Stimulated activated CD4-positive, alpha-beta T cell treated with anti-CD3 and anti-CD28 coated beads, Interleukin-1b, Interleukin-23, amount 100 ng/mL, for 24 hours (primary cell): ENCODE results near the gene ACTN1.

Experiments used
- DNase-seq, 4 experiments: peaks; one replicate each; pipeline ENCODE4 v3.0.0-alpha.2; 2020; ENCODE audit warnings: low read depth in 4 of 4, low spot score in 1 of 4

ACTN1 gene

GRCh38 chr14:68937471-68938270, 41.4 kb downstream of the ACTN1 start:
- no peak for DNase-seq

GRCh38 chr14:68936980-68937379, 42.1 kb downstream of the ACTN1 start:
- DNase-seq: no peak

GRCh38 chr14:68936476-68936875, 42.6 kb downstream of the ACTN1 start:
- no peak for DNase-seq

- no peak for DNase-seq
Measured at GRCh38 chr14:68935761-68936214, 43.3 kb downstream of the ACTN1 start.

GRCh38 chr14:68934066-68934465, 45.0 kb downstream of the ACTN1 start:
- DNase-seq: no peak

GRCh38 chr14:68932686-68933085, 46.4 kb downstream of the ACTN1 start:
- DNase-seq: no peak

- no peak for DNase-seq
Measured at GRCh38 chr14:68932231-68932630, 46.9 kb downstream of the ACTN1 start.

- DNase-seq: no peak
Measured at GRCh38 chr14:68931474-68932051, 47.5 kb downstream of the ACTN1 start.

GRCh38 chr14:68931063-68931462, 48.0 kb downstream of the ACTN1 start:
- DNase-seq: no peak

GRCh38 chr14:68929623-68930307, 49.3 kb downstream of the ACTN1 start:
- no peak for DNase-seq

- no peak for DNase-seq
Measured at GRCh38 chr14:68928770-68929550, 50.1 kb downstream of the ACTN1 start.

- no peak for DNase-seq
Measured at GRCh38 chr14:68927956-68928675, 51.0 kb downstream of the ACTN1 start.

- DNase-seq: no peak
Measured at GRCh38 chr14:68927089-68927488, 52.0 kb downstream of the ACTN1 start.

- no peak for DNase-seq
Measured at GRCh38 chr14:68926236-68926635, 52.9 kb downstream of the ACTN1 start.

GRCh38 chr14:68925373-68925772, 53.7 kb downstream of the ACTN1 start:
- no peak for DNase-seq

GRCh38 chr14:68924186-68925158, 54.6 kb downstream of the ACTN1 start:
- no peak for DNase-seq

GRCh38 chr14:68922886-68923285, 56.2 kb downstream of the ACTN1 start:
- no peak for DNase-seq

GRCh38 chr14:68922201-68922621, 56.9 kb downstream of the ACTN1 start:
- DNase-seq: no peak

GRCh38 chr14:68921666-68922065, 57.4 kb downstream of the ACTN1 start:
- no peak for DNase-seq

- DNase-seq: no peak
Measured at GRCh38 chr14:68921049-68921448, 58.1 kb downstream of the ACTN1 start.
